K562 (cell line): ENCODE measurements around the gene APCDD1. TPM values are rescaled to one million over a fixed set of nuclear protein-coding genes. Genes with fewer than 3 reads are reported as not detected.

Source experiments
- ATAC-seq: fragments of 200-7000 bp; cut with Tn5 transposase; 3 replicates; pipeline ENCODE4 v1.9.1; 2020; ENCODE audit warnings: moderate library complexity
- BruUV-seq: library from RNA; stranded (reverse); fragments of 400-500 nt; replicated peaks from 2 replicates; lab custom pipeline; 2021; lab: Mats Ljungman, UMichigan
- CTCF ChIA-PET: fragments of 300-600 bp; formaldehyde crosslinking; extraction: SDS; loops from one replicate; lab custom pipeline; 2021; ENCODE audit warnings: low intra/inter-chr PET ratio; lab: Yijun Ruan, JAX
- POLR2A ChIA-PET: fragments of 300-600, 350-650 bp; sonication (Branson Sonifier 250); formaldehyde crosslinking; extraction: SDS; loops from one replicate; lab custom pipeline; 2021; ENCODE audit warnings: antibody characterized with exemption, inconsistent platforms; lab: Yijun Ruan, JAX
- DNase-seq, 4 experiments: peaks; one replicate each; pipeline versions ENCODE4 v3.0.0 to v3.0.0-alpha.2; 2011 to 2018; ENCODE audit warnings: low spot score in 3 of 4, mixed read lengths in 3 of 4; ENCODE audit errors: extremely low read depth in 1 of 4
- FAIRE-seq: peaks from 2 replicates; lab custom pipeline; 2011; peaks lifted over from hg19 to GRCh38; lab: Jason Lieb, UNC
- H2AFZ ChIP-seq: 2 replicates; pipeline ENCODE4 v1.6.0; 2011; ENCODE audit warnings: low read depth, low read length, control low read depth, inconsistent platforms
- H3K27ac ChIP-seq: fragments of 200-600 bp; 3 replicates; pipeline ENCODE4 v1.8.0; 2011; ENCODE audit warnings: low read depth, mild to moderate bottlenecking, control low read depth, inconsistent platforms, low read length, moderate library complexity, mixed read lengths; ENCODE audit errors: extremely low read depth
- H3K27me3 ChIP-seq, 2 experiments: fragments of 300-600 bp in 1 of 2; 2 replicates in 1 of 2; 3 replicates in 1 of 2; pipeline versions ENCODE4 v1.6.0 to v1.8.0; 2011; ENCODE audit warnings: inconsistent platforms in 2 of 2, low read length in 2 of 2, mild to moderate bottlenecking in 1 of 2, mixed read lengths in 1 of 2, moderate library complexity in 1 of 2; ENCODE audit not compliant: control insufficient read depth in 2 of 2, insufficient read depth in 2 of 2
- H3K36me3 ChIP-seq: fragments of 300-600 bp; 3 replicates; pipeline ENCODE4 v1.8.0; 2011; ENCODE audit warnings: mild to moderate bottlenecking, low read length, inconsistent platforms; ENCODE audit not compliant: control insufficient read depth, insufficient read depth
- H3K4me1 ChIP-seq, 2 experiments: fragments of 200-600 bp in 1 of 2; replicated peaks in 1 of 2; 2 replicates in 1 of 2; 3 replicates in 1 of 2; pipeline versions ENCODE4 v1.5.1 to v1.8.0; 2011; ENCODE audit warnings: inconsistent platforms in 2 of 2, low read length in 2 of 2, mild to moderate bottlenecking in 1 of 2, mixed read lengths in 1 of 2, moderate library complexity in 1 of 2; ENCODE audit not compliant: control insufficient read depth in 2 of 2, insufficient read depth in 2 of 2
- H3K4me2 ChIP-seq: 2 replicates; pipeline ENCODE4 v1.6.1; 2011; ENCODE audit warnings: low read length, control low read depth, inconsistent platforms, mixed read lengths; ENCODE audit not compliant: insufficient read depth
- H3K4me3 ChIP-seq: fragments of 200-600 bp; sonication (generic), shearing (Covaris generic); 2 replicates; pipeline ENCODE4 v1.5.1; 2016; ENCODE audit warnings: control low read depth, inconsistent platforms
- H3K79me2 ChIP-seq: fragments of 200-600 bp; 3 replicates; pipeline ENCODE4 v1.8.0; 2011; ENCODE audit warnings: low read length, inconsistent platforms; ENCODE audit not compliant: control insufficient read depth, insufficient read depth
- H3K9ac ChIP-seq, 2 experiments: 2 replicates each; pipeline versions ENCODE4 v1.6.0 to v1.6.1; 2011; ENCODE audit warnings: low read depth in 2 of 2, low read length in 2 of 2, control low read depth in 1 of 2, inconsistent platforms in 1 of 2, mild to moderate bottlenecking in 1 of 2, mixed read lengths in 1 of 2; ENCODE audit not compliant: insufficient read depth in 1 of 2
- H3K9me1 ChIP-seq: one replicate; pipeline ENCODE4 v1.6.0; 2011; ENCODE audit warnings: inconsistent platforms, mild to moderate bottlenecking, low read length, moderate library complexity; ENCODE audit not compliant: control insufficient read depth, insufficient read depth
- H3K9me3 ChIP-seq: replicated peaks from 2 replicates; pipeline ENCODE4 v1.5.1; 2011; ENCODE audit warnings: low read depth, low read length, inconsistent platforms; ENCODE audit not compliant: control insufficient read depth, insufficient read depth
- H4K20me1 ChIP-seq: replicated peaks from 2 replicates; pipeline ENCODE4 v1.6.1; 2011; ENCODE audit warnings: low read length, inconsistent platforms, mixed read lengths; ENCODE audit not compliant: control insufficient read depth, insufficient read depth
- BMI1 ChIP-seq: fragments of 150-350 bp; IDR thresholded peaks from 2 replicates; pipeline ENCODE4 v1.6.1; 2014; ENCODE audit warnings: low read length
- ZNF707 ChIP-seq: fragments of 250-450 bp; sonication (Bioruptor Pico); conservative IDR thresholded peaks from 2 replicates; pipeline ENCODE4 v1.8.0; 2022; ENCODE audit warnings: inconsistent platforms, mild to moderate bottlenecking, moderate library complexity
- ZNF75A ChIP-seq: fragments of 450-650 bp; formaldehyde crosslinking; IDR thresholded peaks from 2 replicates; pipeline ENCODE4 v1.4.0; 2020; ENCODE audit warnings: mild to moderate bottlenecking
- WGBS: fragments of 100-300 bp; shearing (Covaris generic); methylation state at CpG from one replicate; pipeline ENCODE4 v1.1.6; 2016; ENCODE audit warnings: low coverage, mixed read lengths; ENCODE audit not compliant: insufficient coverage; ENCODE audit errors: missing lambda C conversion rate; 5-methylcytosine and 5-hydroxymethylcytosine counted together
- in situ Hi-C: fragments of 300-500 bp; cut with MboI; formaldehyde crosslinking; loops from 4 replicates; pipeline ENCODE4 v1.15.0; 2018; ENCODE audit warnings: inconsistent platforms, mixed read lengths
- intact Hi-C: fragments of 100-400 bp; cut with micrococcal nuclease; formaldehyde crosslinking; loops from 2 replicates; pipeline ENCODE4 v1.14.2; 2022
- polyA plus RNA-seq, 8 experiments: library from polyadenylated mRNA; depleted of rRNA in 4 of 8; stranded (reverse) in 5 of 8; unstranded in 3 of 8; fragments of >200 nt; fragmentation: Nextera tagmentation in 2 of 8; fragmentation: Illumina TruSeq in 1 of 8; extraction: Ambion mirVana in 2 of 8; extraction: Trizol in 1 of 8; gene quantifications; 2 replicates each; pipeline versions ENCODE4 v1.2.1 to v1.2.3, GENCODE V29; 2011 to 2014; ENCODE audit warnings: inconsistent platforms in 1 of 8, missing spikeins in 1 of 8
- total RNA-seq, 7 experiments: library from RNA; depleted of rRNA in 6 of 7; stranded (reverse); fragments of >200 nt in 6 of 7; fragmentation: Illumina TruSeq in 2 of 7; extraction: Trizol in 2 of 7; gene quantifications; 2 replicates each; pipeline versions ENCODE4 v1.2.1 to v1.2.3, GENCODE V29; 2011 to 2021; ENCODE audit warnings: low replicate concordance in 1 of 7
- TF ChIP-seq, protein P1 (sequence below): sonication (generic); formaldehyde crosslinking; IDR thresholded peaks from 2 replicates; pipeline ENCODE4 v1.4.0; 2020; ENCODE audit warnings: mild to moderate bottlenecking, missing genetic modification reagents
- TF ChIP-seq, protein P2 (sequence below): fragments of 450-650 bp; IDR thresholded peaks from 2 replicates; pipeline ENCODE4 v1.6.1; 2016; ENCODE audit warnings: low read depth

Gene APCDD1
- total and polyA plus RNA-seq, 9 of the 15 experiments (the other 6 are each of a cell fraction or from before 2014, with no cell fraction given) = 0.07 TPM; not detected in 8

DNA sequence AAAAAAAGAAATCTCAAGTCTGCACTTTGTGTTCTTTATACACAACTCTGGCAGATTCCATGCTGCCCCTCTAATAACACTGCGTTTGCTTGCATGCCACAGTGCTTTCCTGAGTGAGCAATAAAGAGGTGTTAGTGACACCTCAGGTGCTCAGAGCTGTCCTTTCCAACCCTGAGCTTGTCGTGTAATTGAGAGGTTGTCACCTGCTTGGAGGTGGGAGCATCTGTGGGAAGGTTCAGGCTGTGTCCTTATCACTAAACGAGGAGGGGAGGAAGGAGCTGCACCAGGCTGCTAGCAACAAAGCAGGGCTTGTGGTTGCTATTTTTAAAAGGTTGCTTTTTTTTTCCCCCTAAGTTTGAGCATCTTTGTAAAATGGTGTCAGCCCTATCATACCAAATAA is 31.9 kb downstream of the APCDD1 start:
- Histone ChIP-seq H4K20me1 (no peaks in the 10 kb centered on the region; the same call in 1 of the 2 replicates), H3K36me3 (no peaks in the 10 kb centered on the region), H3K4me1 (no peaks in the 10 kb centered on the region), H3K9me3 (no peaks in the 10 kb centered on the region), H3K27ac (no peak overlapping the region), H3K9ac (no peak overlapping the region), H3K4me3 (no peak overlapping the region), H3K27me3 (peaks cover 42 to 53% of the 10 kb centered on the region in 2 experiments)
- ATAC-seq = no peak
- in situ Hi-C loops = no loop called here
- ChIA-PET CTCF (no interaction called here), POLR2A (interaction anchor here (0.7 to 1.0 kb wide), 2 partner anchors 12 to 45 kb away, joined by 3 read pairs; no protein-coding TSS in a partner anchor)
- no peak for DNase-seq
- TF ChIP-seq ZNF75A (no peak), BMI1 (no peak), ZNF707 (no peak)
- TF ChIP-seq, protein P1, sequence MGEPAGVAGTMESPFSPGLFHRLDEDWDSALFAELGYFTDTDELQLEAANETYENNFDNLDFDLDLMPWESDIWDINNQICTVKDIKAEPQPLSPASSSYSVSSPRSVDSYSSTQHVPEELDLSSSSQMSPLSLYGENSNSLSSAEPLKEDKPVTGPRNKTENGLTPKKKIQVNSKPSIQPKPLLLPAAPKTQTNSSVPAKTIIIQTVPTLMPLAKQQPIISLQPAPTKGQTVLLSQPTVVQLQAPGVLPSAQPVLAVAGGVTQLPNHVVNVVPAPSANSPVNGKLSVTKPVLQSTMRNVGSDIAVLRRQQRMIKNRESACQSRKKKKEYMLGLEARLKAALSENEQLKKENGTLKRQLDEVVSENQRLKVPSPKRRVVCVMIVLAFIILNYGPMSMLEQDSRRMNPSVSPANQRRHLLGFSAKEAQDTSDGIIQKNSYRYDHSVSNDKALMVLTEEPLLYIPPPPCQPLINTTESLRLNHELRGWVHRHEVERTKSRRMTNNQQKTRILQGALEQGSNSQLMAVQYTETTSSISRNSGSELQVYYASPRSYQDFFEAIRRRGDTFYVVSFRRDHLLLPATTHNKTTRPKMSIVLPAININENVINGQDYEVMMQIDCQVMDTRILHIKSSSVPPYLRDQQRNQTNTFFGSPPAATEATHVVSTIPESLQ (CRISPR knock-in tag) = no peak
- TF ChIP-seq, protein P2, sequence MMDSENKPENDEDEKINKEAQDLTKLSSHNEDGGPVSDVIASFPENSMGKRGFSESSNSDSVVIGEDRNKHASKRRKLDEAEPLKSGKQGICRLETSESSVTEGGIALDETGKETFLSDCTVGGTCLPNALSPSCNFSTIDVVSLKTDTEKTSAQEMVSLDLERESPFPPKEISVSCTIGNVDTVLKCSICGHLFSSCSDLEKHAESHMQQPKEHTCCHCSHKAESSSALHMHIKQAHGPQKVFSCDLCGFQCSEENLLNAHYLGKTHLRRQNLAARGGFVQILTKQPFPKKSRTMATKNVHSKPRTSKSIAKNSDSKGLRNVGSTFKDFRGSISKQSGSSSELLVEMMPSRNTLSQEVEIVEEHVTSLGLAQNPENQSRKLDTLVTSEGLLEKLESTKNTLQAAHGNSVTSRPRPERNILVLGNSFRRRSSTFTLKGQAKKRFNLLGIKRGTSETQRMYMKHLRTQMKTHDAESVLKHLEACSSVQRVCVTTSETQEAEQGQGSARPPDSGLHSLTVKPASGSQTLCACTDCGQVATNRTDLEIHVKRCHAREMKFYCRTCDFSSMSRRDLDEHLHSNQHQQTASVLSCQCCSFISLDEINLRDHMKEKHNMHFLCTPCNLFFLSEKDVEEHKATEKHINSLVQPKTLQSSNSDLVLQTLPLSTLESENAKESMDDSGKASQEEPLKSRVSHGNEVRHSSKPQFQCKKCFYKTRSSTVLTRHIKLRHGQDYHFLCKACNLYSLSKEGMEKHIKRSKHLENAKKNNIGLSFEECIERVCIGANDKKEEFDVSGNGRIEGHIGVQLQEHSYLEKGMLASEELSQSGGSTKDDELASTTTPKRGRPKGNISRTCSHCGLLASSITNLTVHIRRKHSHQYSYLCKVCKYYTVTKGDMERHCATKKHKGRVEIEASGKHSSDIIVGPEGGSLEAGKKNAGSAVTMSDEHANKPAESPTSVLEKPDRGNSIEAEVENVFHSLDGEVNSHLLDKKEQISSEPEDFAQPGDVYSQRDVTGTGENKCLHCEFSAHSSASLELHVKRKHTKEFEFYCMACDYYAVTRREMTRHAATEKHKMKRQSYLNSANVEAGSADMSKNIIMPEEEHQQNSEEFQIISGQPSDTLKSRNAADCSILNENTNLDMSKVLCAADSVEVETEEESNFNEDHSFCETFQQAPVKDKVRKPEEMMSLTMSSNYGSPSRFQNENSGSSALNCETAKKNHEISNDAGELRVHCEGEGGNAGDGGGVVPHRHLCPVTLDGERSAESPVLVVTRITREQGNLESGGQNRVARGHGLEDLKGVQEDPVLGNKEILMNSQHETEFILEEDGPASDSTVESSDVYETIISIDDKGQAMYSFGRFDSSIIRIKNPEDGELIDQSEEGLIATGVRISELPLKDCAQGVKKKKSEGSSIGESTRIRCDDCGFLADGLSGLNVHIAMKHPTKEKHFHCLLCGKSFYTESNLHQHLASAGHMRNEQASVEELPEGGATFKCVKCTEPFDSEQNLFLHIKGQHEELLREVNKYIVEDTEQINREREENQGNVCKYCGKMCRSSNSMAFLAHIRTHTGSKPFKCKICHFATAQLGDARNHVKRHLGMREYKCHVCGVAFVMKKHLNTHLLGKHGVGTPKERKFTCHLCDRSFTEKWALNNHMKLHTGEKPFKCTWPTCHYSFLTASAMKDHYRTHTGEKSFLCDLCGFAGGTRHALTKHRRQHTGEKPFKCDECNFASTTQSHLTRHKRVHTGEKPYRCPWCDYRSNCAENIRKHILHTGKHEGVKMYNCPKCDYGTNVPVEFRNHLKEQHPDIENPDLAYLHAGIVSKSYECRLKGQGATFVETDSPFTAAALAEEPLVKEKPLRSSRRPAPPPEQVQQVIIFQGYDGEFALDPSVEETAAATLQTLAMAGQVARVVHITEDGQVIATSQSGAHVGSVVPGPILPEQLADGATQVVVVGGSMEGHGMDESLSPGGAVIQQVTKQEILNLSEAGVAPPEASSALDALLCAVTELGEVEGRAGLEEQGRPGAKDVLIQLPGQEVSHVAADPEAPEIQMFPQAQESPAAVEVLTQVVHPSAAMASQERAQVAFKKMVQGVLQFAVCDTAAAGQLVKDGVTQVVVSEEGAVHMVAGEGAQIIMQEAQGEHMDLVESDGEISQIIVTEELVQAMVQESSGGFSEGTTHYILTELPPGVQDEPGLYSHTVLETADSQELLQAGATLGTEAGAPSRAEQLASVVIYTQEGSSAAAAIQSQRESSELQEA = no peak
- TF ChIP-seq, all 486 proteins: peak for 0
- no peaks in the 10 kb centered on the region for H3K79me2 ChIP-seq
- intact Hi-C loops = no loop called here
- WGBS = 0% methylated on average over 3 of the region's 3 CpGs
- no peak overlapping the region for H3K4me2 ChIP-seq
- no peak for FAIRE-seq
- no peak overlapping the region for H2AFZ ChIP-seq
- no TSS peak for BruUV-seq
- H3K9me1 ChIP-seq = no peaks in the 10 kb centered on the region
